ENCODE results near the gene ADAMTS2.

- no peak for TF ChIP-seq CTCF (IDR thresholded peaks at IDR 0.05 in 2 of 3, conservative IDR thresholded peaks at IDR 0.05 in 1 of 3; ENCODE audit: borderline replicate concordance in 1 of 3, insufficient read depth in 1 of 3, low read depth in 2 of 3, low read length in 2 of 3)
- TF ChIP-seq SRF (IDR thresholded peaks at IDR 0.05; ENCODE audit: low read depth) = no peak
- no peak for TF ChIP-seq YY1 (IDR thresholded peaks at IDR 0.05; ENCODE audit: extremely low read depth, insufficient replicate concordance, low read depth, low read length)
- no peak for TF ChIP-seq EZH2 (IDR thresholded peaks at IDR 0.05)
- TF ChIP-seq POLR2A (IDR thresholded peaks at IDR 0.05; ENCODE audit: borderline replicate concordance, extremely low read depth, insufficient read depth, insufficient read length) = no peak
- TF ChIP-seq CEBPB (IDR thresholded peaks at IDR 0.05; ENCODE audit: low read depth) = no peak
- no peak for TF ChIP-seq EZH2phosphoT487 (IDR thresholded peaks at IDR 0.05; ENCODE audit: borderline replicate concordance)
- no peak for TF ChIP-seq CBX3 (IDR thresholded peaks at IDR 0.05; ENCODE audit: low read depth)
- no peak for TF ChIP-seq ZNF274 (IDR thresholded peaks at IDR 0.05; ENCODE audit: low read depth, low read length)
- no peak for TF ChIP-seq POLR2AphosphoS5 (IDR thresholded peaks at IDR 0.05; ENCODE audit: low read depth, low read length)
- no peak for TF ChIP-seq REST (IDR thresholded peaks at IDR 0.05; ENCODE audit: low read depth)
- TF ChIP-seq RAD21 (IDR thresholded peaks at IDR 0.05; ENCODE audit: low read depth) = no peak
Measured at GRCh38 chr5:179264783-179265513, 80.3 kb downstream of the ADAMTS2 start.

All from HCT116 (cell line).